ENCODE results near the gene TPCN2.

TPCN2 gene

DNA sequence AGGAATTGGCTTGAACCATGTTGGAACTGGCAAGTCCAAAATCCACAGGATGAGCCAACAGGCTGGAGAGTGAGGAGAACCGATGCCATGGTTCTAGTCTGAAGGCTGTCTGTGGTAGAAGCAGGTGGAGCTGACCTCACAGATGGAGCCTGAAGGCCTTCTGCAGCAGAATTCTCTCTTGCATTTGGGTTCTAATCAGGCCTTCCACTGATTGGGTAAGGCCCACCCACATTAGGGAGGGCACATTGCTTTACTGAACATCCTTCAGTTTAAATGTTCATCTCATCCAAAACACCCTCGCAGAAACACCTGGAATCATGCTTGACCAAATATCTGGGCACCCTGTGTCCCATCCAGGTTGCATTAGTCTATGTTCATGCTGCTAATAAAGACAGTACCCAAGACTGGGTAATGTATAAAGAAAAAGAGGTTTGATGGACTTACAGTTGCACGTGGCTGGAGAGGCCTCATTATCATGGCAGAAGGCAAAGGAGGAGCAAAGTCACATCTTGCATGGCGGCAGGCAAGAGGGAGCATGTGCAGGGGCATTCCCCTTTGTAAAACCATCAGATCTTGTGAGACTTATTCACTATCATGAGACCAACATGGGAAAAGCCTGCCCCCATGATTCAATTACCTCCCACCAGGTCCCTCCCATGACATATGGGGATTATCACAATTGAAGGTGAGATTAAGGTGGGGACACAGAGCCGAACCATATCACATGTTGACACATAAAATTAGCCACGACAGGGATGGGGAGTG is 122.9 kb downstream of the TPCN2 start:
- no peak for DNase-seq

DNA sequence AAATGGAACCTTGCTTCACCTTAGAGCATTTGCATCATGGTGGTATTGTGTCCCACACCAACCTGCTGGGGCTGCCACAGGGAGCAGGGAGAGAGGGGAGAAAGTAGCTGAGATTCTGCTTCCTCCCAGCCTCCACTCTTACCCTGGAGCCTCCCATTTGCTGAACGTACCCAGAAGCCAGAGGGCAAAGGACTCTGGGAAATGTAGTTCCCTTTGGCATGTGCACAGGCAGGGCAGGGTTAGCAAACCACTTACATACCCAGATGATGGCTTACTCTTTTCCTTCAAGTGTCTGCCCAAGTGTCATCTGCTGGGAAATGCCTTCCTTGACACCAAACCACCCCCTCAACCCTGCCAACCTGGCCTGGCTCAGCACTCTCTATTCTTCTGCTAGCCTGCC is 123.9 kb downstream of the TPCN2 start:
- no peak for DNase-seq

DNA sequence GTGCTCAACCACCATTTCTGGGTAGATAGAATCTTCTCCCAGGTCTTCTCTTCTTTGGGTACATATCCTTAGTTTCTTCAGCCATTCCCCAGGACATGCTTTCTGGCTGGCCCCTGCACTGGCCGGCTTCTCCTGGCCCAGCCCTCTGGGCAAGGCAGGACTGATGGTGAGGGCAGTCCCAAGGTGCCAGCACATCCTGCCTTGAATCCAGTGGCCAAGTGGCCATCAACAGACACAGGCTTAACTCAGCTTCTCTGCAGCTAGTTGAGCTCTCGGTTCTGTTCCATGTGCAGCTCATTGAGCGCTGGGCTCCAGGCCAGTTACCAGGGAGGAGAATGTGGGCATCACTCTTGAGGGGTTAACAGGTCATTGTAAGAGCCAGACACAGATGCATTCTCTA is 124.6 kb downstream of the TPCN2 start:
- no peak for DNase-seq

DNA sequence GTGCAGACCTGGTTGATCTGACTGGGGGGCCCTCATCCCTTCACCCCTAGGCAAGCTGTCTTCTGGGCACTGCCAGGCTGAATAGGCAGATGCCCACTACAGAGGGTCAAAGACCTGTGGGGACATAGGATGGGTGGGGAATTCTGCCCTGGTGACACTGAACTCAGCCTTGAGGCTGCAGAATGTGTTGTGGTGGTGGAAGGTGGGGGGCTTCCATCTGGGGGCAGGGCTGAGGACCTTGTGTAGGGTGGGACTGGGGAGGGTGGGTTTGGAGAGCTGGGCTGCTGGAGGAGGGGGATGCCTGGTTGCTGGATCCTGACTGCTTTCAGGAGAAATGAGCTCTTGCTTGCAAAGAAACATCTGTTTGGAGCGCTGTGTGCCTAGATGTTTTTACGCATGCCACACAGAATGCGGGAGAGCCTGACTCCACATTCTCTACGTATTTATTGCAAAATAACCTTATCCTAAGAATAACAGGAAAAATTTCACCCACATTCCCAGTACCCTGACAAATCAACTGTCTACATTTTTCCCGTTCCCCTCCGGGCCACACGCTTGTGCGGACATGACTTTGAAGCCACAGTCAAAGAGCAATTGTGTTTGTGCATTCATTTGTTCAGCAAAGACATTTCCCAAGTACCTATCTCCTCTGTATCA is 125.3 kb downstream of the TPCN2 start:
- no peak for DNase-seq

DNA sequence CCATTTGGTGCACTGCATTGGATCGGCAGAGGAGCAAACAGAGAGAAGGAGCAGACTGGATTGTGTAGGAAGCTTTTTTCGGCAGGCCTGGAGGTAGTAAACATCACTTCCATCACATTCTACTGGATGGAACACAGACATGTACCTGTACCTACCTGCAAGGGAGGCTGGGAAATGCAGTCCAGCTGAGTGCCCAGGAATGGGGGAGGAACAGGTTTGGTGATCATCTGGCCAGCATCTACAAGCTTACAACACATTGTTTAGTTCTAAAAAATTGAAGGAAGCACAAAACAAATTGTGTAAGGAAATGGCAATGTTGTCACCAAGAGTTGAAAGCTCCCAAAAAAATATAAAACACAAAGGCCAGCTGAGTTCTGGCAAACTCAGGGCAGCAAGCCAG is 126.1 kb downstream of the TPCN2 start:
- no peak for DNase-seq

DNA sequence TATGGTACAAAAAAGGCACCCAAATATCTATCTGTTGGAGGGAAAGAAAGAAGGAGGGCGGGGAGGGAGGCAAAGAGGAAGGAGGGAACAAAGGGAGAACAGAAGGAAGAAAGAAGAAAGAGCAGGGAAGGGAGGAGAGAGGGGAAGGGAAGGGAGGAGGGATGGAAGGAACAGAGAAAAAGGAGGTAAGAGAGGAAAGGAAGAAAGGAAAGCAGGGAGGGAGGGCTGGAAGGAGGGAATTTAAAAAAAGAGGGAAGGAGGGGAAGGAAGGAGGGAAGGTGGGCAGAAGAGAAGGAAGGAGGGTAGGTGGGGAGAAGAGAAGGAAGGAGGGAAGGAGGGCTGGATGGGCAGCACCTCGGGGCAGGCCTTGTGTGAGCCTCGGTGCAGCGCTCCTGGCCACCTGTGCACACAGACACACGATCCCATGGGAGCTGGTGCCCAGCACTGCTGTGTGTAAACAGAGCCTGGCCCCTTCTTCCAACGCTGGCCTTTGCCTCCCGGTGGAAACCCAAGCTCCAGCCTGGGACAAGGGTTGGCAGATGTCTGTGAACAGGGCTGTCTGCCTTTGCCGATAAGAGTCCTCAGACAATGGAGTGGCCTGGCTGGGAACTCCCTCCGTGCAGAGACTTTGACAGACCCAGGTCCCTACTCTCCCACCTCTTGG is 130.2 kb downstream of the TPCN2 start:
- no peak for DNase-seq

DNA sequence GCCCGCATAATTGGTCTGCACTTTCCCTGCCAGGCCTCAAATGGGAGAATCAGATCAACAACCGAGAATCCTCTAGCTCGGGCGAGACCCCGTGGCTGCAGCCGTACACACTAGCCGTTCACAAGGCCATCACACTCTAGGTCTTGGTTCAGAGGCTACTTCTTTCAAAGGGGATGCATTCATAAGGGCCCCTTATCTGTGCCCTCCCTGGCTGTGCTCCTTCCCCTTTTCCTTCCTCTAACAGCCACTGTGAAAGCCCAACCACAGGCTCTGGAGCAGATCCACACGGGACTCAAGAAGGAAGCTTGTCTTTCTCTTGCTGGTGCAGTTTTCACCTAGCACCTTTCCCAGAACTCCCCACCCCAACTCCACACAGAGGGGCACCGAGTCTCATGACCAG is 131.5 kb downstream of the TPCN2 start:
- no peak for DNase-seq

DNA sequence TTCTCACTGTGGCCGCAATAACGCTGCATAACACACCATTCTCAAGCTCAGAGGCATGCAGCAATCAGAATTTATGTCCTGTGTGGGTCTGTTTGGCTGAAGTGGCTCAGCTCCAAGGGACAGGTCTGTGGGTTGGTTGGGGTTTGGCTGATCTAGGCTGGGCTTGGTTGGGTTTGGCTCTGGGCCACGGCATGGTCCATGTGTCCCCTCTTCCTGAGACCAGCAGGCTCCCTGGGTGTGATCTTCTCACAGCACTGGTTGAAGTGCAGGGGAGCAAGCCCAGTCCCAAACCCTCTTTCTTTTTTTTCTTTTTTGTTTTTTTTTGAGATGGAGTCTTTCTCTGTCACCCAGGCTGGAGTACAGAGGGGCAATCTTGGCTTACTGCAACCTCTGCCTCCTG is 132.0 kb downstream of the TPCN2 start:
- no peak for DNase-seq

DNA sequence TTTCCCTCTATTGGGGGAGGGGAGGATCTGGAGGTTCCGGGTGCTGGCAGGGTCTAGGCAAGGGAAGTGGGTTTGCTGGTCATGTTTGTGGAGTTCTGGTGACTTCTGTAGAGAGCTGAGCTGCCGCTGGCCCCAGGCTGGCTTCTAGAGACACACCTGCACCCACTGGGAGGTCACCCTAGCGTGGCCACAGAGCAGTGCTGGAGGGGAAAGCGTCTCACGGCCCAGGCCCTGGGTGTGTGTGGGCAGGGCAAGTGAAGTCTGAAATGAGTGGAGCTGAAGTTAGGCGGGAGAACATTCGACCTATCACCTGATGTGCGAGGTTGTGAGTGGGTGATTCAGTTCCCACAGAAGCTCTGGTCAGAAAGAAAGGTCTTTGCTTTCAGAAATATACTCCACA is 134.9 kb downstream of the TPCN2 start:
- no peak for DNase-seq

Measured in AML-193 (cell line).